Keratinocyte (primary cell): ENCODE data around the gene NFIL3. TPM values are rescaled to one million over a fixed set of nuclear protein-coding genes. Genes with fewer than 3 reads are reported as not detected.

Experiments
- DNase-seq: peaks from one replicate; pipeline ENCODE4 v3.0.0-alpha.2; 2011; ENCODE audit warnings: low read depth, missing footprints, low spot score
- FAIRE-seq: peaks from 2 replicates; lab custom pipeline; 2011; peaks lifted over from hg19 to GRCh38; lab: Jason Lieb, UNC
- H2AFZ ChIP-seq: 2 replicates; pipeline ENCODE4 v1.6.0; 2012; ENCODE audit warnings: low read length, control low read depth, inconsistent platforms; ENCODE audit not compliant: control insufficient read depth
- H3K27ac ChIP-seq: 2 replicates; pipeline ENCODE4 v1.5.1; 2011; ENCODE audit warnings: low read length; ENCODE audit not compliant: control insufficient read depth, insufficient read depth
- H3K27me3 ChIP-seq: 3 replicates; pipeline ENCODE4 v1.6.0; 2011; ENCODE audit warnings: low read length; ENCODE audit not compliant: control insufficient read depth, insufficient read depth; ENCODE audit errors: extremely low read depth
- H3K36me3 ChIP-seq, 2 experiments: 2 replicates in 1 of 2; 3 replicates in 1 of 2; pipeline ENCODE4 v1.5.1; 2011; ENCODE audit warnings: low read length in 2 of 2, mild to moderate bottlenecking in 1 of 2; ENCODE audit not compliant: control insufficient read depth in 2 of 2, insufficient read depth in 2 of 2; ENCODE audit errors: extremely low read depth in 1 of 2
- H3K4me1 ChIP-seq: 3 replicates; pipeline ENCODE4 v1.5.1; 2011; ENCODE audit warnings: low read length; ENCODE audit not compliant: control insufficient read depth, insufficient read depth; ENCODE audit errors: extremely low read depth
- H3K4me2 ChIP-seq: 3 replicates; pipeline ENCODE4 v1.6.0; 2011; ENCODE audit warnings: low read depth, low read length; ENCODE audit not compliant: control insufficient read depth, insufficient read depth; ENCODE audit errors: extremely low read depth
- H3K4me3 ChIP-seq, 3 experiments: fragments of 200-600 bp in 1 of 3; sonication (generic) in 1 of 3; 2 replicates in 2 of 3; 3 replicates in 1 of 3; pipeline ENCODE4 v1.5.1; 2011 to 2016; ENCODE audit warnings: low read length in 3 of 3, mild to moderate bottlenecking in 3 of 3, control low read depth in 2 of 3, inconsistent platforms in 1 of 3, low read depth in 1 of 3, mixed read lengths in 1 of 3, mixed run types in 1 of 3, moderate library complexity in 1 of 3; ENCODE audit not compliant: control insufficient read depth in 2 of 3, insufficient read depth in 2 of 3; ENCODE audit errors: extremely low read depth in 1 of 3
- H3K79me2 ChIP-seq: 2 replicates; pipeline ENCODE4 v1.6.0; 2012; ENCODE audit warnings: low read length; ENCODE audit not compliant: control insufficient read depth, insufficient read depth
- H3K9ac ChIP-seq: 3 replicates; pipeline ENCODE4 v1.6.0; 2011; ENCODE audit warnings: low read length; ENCODE audit not compliant: control insufficient read depth, insufficient read depth; ENCODE audit errors: extremely low read depth
- H3K9me1 ChIP-seq: 3 replicates; pipeline ENCODE4 v1.6.0; 2011; ENCODE audit warnings: low read length; ENCODE audit not compliant: control insufficient read depth, insufficient read depth; ENCODE audit errors: extremely low read depth
- H3K9me3 ChIP-seq: 2 replicates; pipeline ENCODE4 v1.5.1; 2012; ENCODE audit warnings: low read depth, low read length; ENCODE audit not compliant: control insufficient read depth
- H4K20me1 ChIP-seq: 3 replicates; pipeline ENCODE4 v1.6.0; 2011; ENCODE audit warnings: low read length; ENCODE audit not compliant: control insufficient read depth, insufficient read depth; ENCODE audit errors: extremely low read depth
- EZH2 ChIP-seq: IDR thresholded peaks from one replicate; pipeline ENCODE4 v1.6.1; 2012; ENCODE audit warnings: inconsistent platforms, mild to moderate bottlenecking, low read length, moderate library complexity
- dilution Hi-C: fragments of 300-500 bp; cut with MboI; formaldehyde crosslinking; loops from one replicate; pipeline ENCODE4 v1.7.0; 2020; ENCODE audit warnings: low sequenced_read_pairs; ENCODE audit not compliant: extremely low pct_ligation_motif_present
- polyA plus RNA-seq, 5 experiments: library from polyadenylated mRNA; depleted of rRNA in 3 of 5; stranded (reverse) in 3 of 5; stranded (forward) in 1 of 5; unstranded in 1 of 5; fragments of >200 nt; gene quantifications; 1 replicate in 1 of 5; 2 replicates in 3 of 5; 3 replicates in 1 of 5; pipeline versions ENCODE4 v1.2.1 to v1.2.3, GENCODE V29; 2011 to 2012; ENCODE audit warnings: missing spikeins in 2 of 5, low read depth in 1 of 5, low replicate concordance in 1 of 5
- TF ChIP-seq, protein P1 (sequence below), 3 experiments: IDR thresholded peaks in 1 of 3; conservative IDR thresholded peaks in 1 of 3; optimal IDR thresholded peaks in 1 of 3; 2 replicates in 2 of 3; 3 replicates in 1 of 3; pipeline versions ENCODE3 to v1.5.1; 2011; ENCODE audit warnings: low read length in 3 of 3, mild to moderate bottlenecking in 3 of 3, moderate library complexity in 2 of 3, control low read depth in 1 of 3, inconsistent platforms in 1 of 3; ENCODE audit not compliant: insufficient read depth in 2 of 3; ENCODE audit errors: extremely low read depth in 1 of 3

Gene NFIL3
- polyA plus RNA-seq, 1 donor (not counting 4 experiments of a cell fraction or from before 2014, with no cell fraction given): 9.3 TPM

DNA sequence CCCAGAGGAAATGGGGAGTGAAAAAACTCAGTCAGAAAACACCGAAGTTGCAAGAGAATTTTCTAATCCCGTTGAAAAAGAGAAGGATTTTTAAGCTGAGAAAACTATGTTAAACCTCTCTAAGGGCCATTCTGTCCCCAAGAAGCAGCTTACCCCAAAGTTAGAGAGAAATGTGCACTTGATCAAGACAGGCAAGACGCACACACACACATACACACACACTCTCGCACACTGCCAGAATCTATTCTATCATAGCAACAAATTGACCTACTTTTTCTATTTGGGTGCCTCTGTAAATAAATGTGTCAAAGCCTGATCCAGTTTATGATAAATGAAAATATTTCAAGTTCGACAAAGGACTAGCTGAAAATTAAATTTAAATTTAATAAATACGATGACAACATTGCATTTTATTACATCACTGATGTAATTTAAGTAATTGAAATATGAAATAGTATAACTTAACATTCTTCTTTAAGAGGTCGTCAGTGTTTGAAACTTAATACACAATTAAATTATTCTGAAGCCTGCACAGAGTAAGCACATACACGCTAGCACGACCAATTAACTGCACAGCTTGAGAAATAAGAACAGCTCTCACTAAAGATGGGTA lies 5.9 kb downstream of the NFIL3 start:
- H2AFZ ChIP-seq: no peak overlapping the region
- H3K9me3 ChIP-seq: no peaks in the 10 kb centered on the region
- FAIRE-seq (no peak), DNase-seq (no peak)
- TF ChIP-seq, protein P1, sequence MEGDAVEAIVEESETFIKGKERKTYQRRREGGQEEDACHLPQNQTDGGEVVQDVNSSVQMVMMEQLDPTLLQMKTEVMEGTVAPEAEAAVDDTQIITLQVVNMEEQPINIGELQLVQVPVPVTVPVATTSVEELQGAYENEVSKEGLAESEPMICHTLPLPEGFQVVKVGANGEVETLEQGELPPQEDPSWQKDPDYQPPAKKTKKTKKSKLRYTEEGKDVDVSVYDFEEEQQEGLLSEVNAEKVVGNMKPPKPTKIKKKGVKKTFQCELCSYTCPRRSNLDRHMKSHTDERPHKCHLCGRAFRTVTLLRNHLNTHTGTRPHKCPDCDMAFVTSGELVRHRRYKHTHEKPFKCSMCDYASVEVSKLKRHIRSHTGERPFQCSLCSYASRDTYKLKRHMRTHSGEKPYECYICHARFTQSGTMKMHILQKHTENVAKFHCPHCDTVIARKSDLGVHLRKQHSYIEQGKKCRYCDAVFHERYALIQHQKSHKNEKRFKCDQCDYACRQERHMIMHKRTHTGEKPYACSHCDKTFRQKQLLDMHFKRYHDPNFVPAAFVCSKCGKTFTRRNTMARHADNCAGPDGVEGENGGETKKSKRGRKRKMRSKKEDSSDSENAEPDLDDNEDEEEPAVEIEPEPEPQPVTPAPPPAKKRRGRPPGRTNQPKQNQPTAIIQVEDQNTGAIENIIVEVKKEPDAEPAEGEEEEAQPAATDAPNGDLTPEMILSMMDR (optimal IDR thresholded peaks at IDR 0.05 in 1 of 3, IDR thresholded peaks at IDR 0.05 in 1 of 3, conservative IDR thresholded peaks at IDR 0.05 in 1 of 3; ENCODE audit: extremely low read depth in 1 of 3, insufficient read depth in 2 of 3, low read length in 3 of 3): no peak
- no peak for TF ChIP-seq EZH2
- H3K4me1 ChIP-seq: peaks cover 27% of the 10 kb centered on the region
- H3K27ac ChIP-seq: no peak overlapping the region
- H3K9me1 ChIP-seq: no peaks in the 10 kb centered on the region
- no peaks in the 10 kb centered on the region for H3K27me3 ChIP-seq
- dilution Hi-C loops: no loop called here
- no peak overlapping the region for H3K9ac ChIP-seq
- peaks cover 5% of the 10 kb centered on the region for H4K20me1 ChIP-seq
- no peaks in the 10 kb centered on the region for H3K36me3 ChIP-seq
- H3K79me2 ChIP-seq: peaks cover 37% of the 10 kb centered on the region
- no peak overlapping the region for H3K4me3 ChIP-seq
- H3K4me2 ChIP-seq: no peak overlapping the region

DNA sequence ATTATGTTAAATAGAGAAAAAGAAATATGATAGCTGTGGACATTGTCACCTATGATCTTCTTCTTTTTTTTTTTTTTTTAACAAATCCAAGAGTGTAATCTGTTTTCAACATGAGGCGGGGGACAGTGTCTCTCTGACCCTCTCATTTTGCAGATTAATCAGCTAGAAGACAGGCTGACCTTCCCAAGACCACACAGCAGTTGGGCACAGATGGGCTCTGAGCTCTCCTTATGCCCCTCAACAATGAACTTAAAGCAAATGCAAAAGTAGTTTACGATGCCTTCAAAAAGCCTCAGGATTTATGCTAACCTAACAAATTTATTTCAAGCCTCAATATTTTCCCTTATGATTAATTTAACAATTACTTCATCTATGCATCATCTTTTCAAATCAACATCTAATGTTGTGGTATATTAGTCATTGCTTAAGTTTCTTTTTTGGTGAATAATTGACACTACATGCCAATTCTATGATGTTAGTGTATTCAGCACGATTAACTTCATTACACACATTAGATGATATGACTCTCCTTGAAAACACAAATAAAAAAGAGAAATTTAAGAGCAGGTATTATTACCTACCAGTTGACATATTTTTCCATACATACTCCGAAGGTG lies 7.4 kb downstream of the NFIL3 start:
- peaks cover 5% of the 10 kb centered on the region for H4K20me1 ChIP-seq
- FAIRE-seq: peak; percentile 83
- H3K9ac ChIP-seq: peak overlapping the region; percentile 38

More for the DNA sequence above, 7.4 kb downstream of the NFIL3 start:
- Histone ChIP-seq H3K9me1 (no peaks in the 10 kb centered on the region), H3K79me2 (peaks cover 28% of the 10 kb centered on the region), H3K4me3 (no peak overlapping the region), H3K4me1 (peaks cover 27% of the 10 kb centered on the region), H3K36me3 (no peaks in the 10 kb centered on the region), H3K9me3 (no peaks in the 10 kb centered on the region), H2AFZ (no peak overlapping the region), H3K27ac (no peak overlapping the region), H3K27me3 (no peaks in the 10 kb centered on the region), H3K4me2 (peak overlapping the region; percentile 50)
- dilution Hi-C loops: no loop called here
- DNase-seq: no peak
- no peak for TF ChIP-seq EZH2
- TF ChIP-seq, protein P1 (optimal IDR thresholded peaks at IDR 0.05 in 1 of 3, IDR thresholded peaks at IDR 0.05 in 1 of 3, conservative IDR thresholded peaks at IDR 0.05 in 1 of 3; ENCODE audit: extremely low read depth in 1 of 3, insufficient read depth in 2 of 3, low read length in 3 of 3): no peak
